ENCODE data around the gene ACSL1.
A peak's percentile ranks its signal among the peaks of the same experiment; 100 is the strongest.
"Not testable (repeated sequence)": the region's sequence is repeated elsewhere in the genome, so short reads cannot be mapped to it uniquely, and the experiment has no call there.

Gene ACSL1

DNA sequence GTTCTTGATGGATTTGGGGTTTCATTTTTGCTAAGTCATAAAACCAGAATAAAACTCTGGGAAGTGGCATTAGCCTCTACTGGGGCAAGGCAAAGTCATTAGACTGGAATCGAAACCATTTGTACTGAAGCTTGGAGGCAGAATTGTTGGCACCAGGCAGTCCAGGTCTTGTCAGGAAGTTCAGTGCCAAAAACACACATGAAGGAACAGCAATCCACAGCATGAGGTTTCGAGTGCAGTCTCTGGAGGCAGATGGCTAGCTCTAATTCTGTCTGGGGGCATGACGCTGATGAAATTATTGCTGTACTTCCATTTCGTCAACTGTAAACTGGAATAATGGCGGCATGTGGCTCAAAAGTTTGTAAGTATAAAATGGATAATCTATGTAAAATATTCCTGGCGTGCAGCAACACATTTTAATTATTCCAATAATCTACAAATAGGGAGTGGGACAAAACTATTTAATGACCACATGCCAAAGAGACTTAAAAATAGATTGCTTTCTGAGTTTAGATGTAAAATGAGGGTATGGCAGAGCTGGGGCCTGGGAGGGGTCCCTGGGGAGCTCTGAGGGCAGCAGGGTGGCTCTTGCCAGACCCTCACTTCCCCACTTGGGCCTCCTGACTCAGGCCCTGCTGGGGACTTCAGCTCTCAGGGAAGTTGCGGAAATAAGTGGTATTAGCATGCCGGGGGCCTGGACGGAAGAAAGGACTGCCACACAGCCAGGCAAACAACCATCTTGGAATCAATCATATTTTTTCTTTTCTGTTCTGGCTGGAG, 73.1 kb downstream of the ACSL1 start:
- DNase-seq = no peak

DNA sequence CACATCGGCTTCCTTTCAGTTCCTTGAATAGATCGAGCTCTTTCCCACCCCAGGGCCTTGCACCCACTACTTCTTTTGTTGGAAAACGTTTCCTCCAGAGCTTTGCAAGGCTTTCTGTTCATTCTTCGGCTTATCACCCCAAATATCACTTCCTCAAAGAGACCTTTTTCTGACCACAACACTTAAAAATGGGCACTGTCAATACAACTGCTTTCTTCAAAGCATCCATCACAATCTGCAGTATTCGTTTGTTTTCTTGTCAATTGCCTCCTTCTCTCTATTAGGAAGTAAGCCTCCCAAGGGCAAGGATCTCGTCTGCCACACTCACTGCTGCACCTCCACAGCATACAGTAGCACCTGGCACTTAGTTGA, 74.2 kb downstream of the ACSL1 start:
- DNase-seq = no peak

DNA sequence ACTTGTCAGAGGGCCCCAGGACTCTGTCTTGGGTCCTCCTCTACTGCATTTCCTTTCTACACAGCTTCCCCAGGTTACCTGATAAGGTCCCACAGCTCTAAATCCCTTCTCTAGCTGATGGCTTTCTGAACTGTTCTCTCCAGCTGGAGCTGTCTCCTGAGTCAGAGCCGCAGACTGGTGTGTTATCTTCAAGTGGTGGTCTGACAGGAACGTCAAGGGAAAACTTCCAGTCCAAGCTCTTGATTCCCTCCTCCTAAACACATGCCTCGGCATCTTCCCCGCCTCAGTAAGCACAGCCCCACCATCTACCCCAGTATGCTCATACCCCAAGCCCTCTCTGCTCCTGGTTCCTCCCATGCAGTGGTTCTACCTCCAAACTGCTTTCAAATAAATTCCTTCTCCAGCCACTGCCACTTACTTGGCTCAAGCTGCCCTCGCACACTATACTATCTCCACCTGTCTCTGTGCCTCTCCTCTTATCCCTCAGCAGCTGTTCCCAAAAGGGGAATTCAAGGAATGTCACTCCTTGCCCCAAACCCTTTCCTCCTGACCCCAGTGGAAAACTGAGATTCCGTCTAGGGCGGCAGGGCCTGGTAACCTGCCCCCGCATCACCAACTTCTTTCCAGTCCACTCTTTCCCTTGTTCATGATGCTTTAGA, 74.7 kb downstream of the ACSL1 start:
- DNase-seq = no peak

- DNase-seq = no peak
Measured at GRCh38 chr4:184748251-184748652, 77.5 kb downstream of the ACSL1 start.

- no peak for DNase-seq
Measured at GRCh38 chr4:184747034-184747830, 78.5 kb downstream of the ACSL1 start.

- peak; percentile 51 for DNase-seq
Measured at GRCh38 chr4:184745831-184746795, 79.7 kb downstream of the ACSL1 start.

- no peak for DNase-seq
Measured at GRCh38 chr4:184744236-184744635, 81.5 kb downstream of the ACSL1 start.

GRCh38 chr4:184743650-184744049, 82.1 kb downstream of the ACSL1 start:
- no peak for DNase-seq

DNA sequence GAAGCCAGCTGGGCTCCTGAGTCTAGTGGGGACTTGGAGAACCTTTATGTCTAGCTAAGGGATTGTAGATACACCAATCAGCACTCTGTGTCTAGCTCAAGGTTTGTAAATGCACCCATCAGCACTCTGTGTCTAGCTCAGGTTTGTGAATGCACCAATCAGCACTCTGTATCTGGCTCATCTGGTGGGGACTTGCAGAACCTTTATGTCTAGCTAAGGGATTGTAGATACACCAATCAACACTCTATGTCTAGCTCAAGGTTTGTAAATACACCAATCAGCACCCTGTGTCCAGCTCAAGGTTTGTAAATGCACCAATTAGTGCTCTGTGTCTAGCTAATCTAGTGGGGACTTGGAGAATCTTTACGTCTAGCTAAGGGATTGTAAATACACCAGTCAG, 84.1 kb downstream of the ACSL1 start:
- not testable (repeated sequence) for DNase-seq

- DNase-seq = no peak
Measured at GRCh38 chr4:184740980-184741391, 84.8 kb downstream of the ACSL1 start.

DNA sequence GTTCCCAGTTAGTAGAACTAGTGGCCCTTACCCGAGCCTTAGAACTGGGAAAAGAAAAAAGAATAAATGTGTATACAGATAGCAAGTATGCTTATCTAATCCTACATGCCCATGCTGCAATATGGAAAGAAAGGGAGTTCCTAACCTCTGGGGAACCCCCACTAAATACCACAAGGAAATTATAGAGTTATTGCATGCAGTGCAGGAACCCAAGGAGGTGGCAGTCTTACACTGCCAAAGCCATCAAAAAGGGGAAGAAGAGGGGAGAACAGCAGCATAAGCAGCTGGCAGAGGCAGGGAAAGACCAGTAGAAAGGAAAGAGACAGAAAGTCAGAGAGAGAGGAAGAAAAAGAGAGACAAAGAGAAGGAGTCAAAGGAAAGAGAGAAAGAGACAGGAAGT, 86.2 kb downstream of the ACSL1 start:
- DNase-seq = not testable (repeated sequence)

DNA sequence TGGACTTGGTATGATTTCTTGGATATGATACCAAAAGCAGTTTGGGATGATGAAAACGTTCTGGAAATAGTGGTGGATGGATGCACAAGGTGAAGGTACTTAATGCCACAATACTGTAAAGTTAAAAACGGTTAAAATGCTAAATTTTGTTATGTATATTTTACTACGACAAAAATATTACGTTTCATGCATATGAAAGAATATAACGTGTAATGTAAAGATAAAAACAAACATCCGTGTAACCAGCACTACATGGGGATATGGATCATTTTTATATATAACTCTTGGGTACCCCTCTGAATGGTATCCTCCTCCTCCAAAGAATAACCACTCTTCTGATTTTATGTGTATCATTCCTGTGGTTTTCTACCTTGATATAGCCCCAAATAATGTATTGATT, 91.0 kb downstream of the ACSL1 start:
- DNase-seq = no peak

DNA sequence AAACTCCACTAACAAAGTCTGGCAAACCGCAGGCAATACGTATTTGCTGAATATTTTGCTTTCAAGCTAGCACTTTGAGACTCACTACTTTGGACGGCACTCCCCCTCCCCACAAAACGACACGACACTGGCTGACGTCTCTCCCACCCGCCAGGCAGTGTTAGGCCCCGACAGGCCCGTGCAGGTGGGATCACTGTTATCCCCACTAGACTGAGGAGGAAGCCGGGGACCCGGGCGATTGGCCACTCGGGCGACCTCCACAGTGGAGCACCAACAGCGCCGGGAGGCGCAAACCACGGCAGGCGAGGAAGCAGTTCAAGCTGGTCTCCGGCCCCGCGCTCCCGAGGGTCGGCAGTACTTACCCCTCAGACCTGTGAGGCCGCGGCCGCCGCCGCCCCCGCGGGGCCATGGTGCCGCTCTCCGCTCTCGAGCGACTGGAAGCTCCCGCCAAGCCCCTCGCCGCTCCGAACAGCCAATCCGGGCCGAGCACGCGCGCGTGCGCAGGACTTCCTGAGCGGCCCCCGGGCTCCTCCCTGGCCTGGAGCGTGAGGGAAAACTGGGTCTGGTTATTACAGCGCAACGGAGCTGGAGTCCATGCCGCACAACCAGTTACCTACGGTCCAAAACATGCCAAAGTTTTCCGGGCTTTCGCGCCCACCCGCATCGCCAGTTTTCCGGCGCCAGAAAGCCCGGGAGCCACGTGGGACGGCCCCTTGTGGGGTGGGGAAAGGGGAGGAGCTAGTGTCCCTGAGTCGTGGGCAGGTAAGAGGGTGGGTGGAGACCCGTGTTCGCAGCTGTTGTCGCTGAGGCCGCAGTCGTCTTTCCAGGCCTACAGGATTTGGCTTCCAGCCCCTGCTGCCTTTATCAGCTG, 91.9 kb downstream of the ACSL1 start, which contains the start of gene CENPU:
CENPU (minus strand) TSS at position 443 of the 871 bp plus-strand sequence; CDS start at position 409, 34 bp downstream.
- peak; percentile 92 for DNase-seq

DNA sequence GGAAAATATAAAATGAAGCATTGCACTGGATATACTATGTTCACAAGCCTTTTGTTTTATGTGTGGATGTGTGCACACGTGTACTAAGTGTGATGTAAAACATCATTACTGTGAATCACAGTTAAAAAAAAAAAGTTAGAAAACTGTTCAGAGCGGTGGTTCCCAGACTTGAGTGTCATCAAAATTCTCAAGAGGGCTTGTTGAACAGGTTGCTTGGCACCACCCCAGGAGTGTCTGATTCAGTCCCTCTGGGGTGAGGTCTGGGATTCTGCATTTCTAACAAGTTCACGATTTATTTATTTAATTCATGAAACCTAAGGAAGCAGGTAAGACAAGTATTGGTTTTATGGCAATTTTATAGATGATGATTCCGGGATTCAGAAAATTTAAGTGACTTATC, 93.6 kb downstream of the ACSL1 start:
- no peak for DNase-seq

DNA sequence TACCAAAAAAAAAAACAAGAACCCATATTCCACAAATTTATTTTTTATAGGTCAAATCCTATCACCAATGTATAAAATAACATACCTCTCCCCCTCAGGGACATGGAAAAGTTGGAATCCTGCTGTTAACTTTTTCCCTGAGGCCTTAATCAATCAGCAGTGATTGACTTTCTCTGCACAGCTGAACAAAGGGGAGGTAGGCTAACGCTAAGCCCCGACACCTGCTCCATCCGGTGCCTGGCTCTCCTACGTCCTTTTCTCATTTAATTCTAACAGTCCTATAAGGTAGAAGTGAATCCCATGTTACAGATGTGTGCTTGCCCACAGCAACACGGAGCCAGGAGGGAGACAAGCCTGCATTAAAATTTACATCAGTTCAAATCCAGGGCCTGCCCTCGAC, 94.7 kb downstream of the ACSL1 start:
- DNase-seq = no peak

DNA sequence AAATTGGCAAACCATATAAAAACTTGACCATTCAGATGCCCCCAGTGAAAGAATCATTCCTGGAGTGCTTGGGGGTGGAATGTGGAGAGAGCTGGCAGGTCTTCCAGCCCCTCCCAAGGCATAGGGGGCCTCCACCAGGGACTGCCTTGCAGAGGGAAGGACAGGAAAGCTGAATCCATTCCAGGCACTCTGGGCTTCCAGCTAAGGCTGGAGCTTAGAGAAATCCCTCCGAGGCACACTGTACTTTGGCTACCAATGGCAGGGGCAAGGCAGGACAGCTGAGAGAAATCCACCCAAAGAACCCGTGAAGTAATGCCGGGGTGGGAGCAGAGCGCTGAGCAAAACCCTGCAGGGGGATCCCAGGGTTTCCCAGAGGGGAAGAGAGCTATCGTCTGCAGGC, 95.8 kb downstream of the ACSL1 start:
- no peak for DNase-seq

- no peak for DNase-seq
Measured at GRCh38 chr4:184728858-184729257, 96.9 kb downstream of the ACSL1 start.

- no peak for DNase-seq
Measured at GRCh38 chr4:184727430-184727829, 98.3 kb downstream of the ACSL1 start.

DNA sequence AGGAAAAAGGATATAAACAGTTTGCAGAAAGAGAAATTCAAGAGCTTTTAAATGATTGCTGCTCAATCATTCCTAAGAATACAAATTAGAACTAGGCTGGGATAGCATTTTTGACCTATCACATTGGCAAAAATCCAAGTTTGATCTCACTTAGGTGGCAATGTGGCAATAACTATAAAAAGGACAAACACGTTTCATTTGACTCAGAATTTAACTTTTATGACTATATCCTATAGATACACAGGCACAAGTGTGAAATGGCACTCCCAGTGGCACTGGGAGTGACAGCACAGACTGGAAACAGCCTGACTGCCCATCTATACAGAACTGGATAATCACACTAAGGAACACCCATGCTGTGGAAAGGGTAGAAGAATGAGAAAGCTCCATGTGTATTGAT, 103.0 kb downstream of the ACSL1 start:
- no peak for DNase-seq

GRCh38 chr4:184721254-184721653, 104.5 kb downstream of the ACSL1 start:
- no peak for DNase-seq

DNA sequence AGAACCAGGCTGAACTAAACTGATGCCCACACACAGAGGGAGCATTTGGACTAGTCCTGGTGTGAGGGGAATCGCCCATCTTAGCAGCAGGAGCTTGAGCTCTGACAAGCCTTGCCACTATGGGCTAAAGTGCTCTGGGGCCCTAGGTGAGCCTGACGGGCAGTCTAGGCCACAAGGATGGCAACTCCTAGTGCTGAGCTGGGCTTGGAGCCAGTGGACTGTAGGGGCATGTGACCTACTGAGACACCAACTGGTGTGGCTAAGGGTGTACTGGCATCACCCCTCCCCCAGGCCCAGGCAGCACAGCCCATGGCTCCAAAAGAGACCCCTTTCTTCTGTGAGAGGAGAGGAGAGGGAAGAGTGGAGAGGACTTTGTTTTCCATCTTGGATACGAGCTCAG, 106.4 kb downstream of the ACSL1 start:
- no peak for DNase-seq

Data from T-helper 9 cell (primary cell).